22Rv1 (cell line): ENCODE measurements around the gene BICC1.

ENCODE experiments used
- H3K27ac ChIP-seq: fragments of 450-650 bp; 2 replicates; pipeline ENCODE4 v1.5.1; 2017
- ZFX ChIP-seq: fragments of 450-650 bp; IDR thresholded peaks from 2 replicates; pipeline ENCODE4 v1.6.1; 2017; ENCODE audit warnings: antibody characterized with exemption, borderline replicate concordance
- TF ChIP-seq, protein P1 (sequence below): fragments of 450-650 bp; IDR thresholded peaks from 2 replicates; pipeline ENCODE4 v1.5.1; 2017; ENCODE audit warnings: mild to moderate bottlenecking

BICC1 gene

DNA sequence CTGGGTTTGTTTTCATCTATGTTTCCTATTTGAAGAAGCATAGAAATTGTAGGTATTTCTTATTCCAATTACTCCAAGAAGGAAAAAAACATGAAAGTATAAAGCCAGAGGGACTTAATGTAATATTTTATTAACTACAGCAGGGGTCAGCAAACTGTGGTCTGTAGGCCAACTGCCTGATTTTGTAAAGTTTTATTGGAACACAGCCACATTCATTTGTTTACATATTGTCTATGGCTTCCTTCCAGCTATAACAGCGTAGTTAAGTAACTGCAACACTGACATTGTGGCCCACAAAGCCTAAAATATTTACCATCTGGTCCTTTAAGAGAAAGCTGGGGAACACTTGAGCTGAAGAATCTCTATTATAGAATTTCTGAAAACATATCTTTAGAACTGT lies 306.2 kb downstream of the BICC1 start:
- TF ChIP-seq, protein P1, sequence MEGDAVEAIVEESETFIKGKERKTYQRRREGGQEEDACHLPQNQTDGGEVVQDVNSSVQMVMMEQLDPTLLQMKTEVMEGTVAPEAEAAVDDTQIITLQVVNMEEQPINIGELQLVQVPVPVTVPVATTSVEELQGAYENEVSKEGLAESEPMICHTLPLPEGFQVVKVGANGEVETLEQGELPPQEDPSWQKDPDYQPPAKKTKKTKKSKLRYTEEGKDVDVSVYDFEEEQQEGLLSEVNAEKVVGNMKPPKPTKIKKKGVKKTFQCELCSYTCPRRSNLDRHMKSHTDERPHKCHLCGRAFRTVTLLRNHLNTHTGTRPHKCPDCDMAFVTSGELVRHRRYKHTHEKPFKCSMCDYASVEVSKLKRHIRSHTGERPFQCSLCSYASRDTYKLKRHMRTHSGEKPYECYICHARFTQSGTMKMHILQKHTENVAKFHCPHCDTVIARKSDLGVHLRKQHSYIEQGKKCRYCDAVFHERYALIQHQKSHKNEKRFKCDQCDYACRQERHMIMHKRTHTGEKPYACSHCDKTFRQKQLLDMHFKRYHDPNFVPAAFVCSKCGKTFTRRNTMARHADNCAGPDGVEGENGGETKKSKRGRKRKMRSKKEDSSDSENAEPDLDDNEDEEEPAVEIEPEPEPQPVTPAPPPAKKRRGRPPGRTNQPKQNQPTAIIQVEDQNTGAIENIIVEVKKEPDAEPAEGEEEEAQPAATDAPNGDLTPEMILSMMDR: peak; percentile 11; the same call in 1 of the 2 replicates
- TF ChIP-seq ZFX: no peak
- no peak overlapping the region for H3K27ac ChIP-seq

DNA sequence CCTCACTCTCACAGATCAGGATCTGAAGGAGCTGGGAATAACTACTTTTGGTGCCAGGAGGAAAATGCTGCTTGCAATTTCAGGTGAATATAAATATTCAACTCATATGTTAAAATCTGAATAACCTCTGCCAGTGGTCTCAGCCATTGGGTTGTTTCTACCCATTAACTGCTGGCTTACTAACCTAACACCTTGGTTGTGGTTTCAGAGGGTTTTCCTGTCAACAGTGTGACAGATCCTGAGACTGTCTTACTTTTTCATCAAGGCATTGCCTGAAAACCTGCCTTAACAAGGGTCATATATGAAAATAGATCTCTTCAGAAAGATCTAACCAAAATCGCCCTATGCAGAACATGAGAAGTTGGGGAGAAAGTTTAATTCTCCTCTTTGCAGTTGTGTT lies 307.7 kb downstream of the BICC1 start:
- no peak overlapping the region for H3K27ac ChIP-seq
- TF ChIP-seq, protein P1: no peak
- no peak for TF ChIP-seq ZFX

DNA sequence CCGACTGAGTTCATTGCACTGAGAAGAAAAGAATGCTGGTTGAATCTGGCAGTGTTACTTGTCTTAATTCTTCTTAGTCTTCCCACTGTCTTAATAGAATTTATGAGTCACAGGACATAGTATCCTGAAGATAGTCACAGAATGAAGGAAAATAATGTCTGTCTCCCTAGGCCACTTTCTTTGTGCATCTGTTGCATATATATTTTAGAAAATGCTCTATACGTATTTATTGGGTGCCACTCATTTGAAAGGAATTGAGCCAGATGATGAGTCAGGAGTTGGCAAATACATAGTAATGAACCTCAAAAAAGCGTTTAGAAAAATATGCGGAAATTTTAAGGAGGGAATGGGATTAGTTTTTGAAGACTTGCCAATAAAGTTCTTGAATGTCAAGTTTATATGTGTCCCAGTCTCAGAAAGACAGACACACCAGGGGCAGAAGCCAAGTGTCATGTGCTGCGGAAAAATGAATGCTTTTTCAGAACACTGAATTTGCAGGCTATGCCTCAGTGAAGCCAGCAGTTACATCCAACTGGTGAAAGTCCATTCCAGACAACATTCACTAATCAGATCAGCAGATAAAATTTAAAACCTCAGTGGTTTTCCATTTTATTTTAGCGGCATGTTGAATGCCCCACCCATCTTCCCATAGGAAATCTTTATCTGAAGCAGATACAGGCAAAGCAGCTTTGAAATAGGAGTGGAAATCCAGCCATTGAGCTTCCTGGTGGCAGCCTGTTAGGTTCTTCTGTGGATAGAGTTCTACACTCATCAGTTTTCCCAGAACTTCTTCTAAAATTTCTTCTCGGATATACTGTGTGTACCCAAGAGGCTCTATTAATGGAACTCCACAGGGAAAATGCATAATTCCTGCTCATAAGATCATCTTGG lies 308.4 kb downstream of the BICC1 start:
- H3K27ac ChIP-seq: no peak overlapping the region
- TF ChIP-seq, protein P1: no peak
- TF ChIP-seq ZFX: no peak

DNA sequence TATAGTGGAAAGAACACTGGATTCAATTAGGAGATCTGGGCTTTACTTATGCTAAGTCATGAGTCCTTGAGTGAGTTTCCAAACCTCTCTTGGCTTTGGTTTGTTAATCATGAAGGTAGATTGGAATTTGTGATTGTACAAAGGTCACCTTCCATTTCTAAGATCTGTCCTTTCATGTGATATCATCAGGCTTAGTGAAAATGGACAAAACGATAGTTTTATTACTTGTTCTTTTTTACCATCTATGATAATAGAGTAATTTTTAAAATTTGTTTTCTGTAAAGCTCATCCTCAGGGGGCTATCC lies 309.0 kb downstream of the BICC1 start:
- TF ChIP-seq, protein P1: no peak
- no peak for TF ChIP-seq ZFX
- H3K27ac ChIP-seq: no peak overlapping the region

DNA sequence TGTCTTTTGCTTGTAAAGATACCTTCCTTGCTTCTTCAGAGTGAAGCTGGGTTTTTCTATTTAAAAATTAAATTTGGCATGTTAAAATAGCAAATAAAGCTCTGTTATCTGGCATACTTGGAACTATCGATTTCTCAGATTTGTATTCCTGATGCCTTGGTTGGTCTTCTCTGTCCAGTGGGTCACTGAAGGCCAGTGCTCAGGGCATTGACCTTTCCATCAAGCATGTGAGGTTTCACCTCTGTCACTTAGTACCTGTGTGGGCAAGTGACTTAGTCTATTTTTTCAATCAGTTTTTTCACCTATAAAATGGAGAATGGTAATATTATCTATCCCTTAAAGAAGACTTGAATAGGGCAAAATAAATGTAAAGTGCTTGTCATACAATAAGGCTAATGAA lies 311.3 kb downstream of the BICC1 start:
- TF ChIP-seq, protein P1: no peak
- H3K27ac ChIP-seq: no peak overlapping the region

DNA sequence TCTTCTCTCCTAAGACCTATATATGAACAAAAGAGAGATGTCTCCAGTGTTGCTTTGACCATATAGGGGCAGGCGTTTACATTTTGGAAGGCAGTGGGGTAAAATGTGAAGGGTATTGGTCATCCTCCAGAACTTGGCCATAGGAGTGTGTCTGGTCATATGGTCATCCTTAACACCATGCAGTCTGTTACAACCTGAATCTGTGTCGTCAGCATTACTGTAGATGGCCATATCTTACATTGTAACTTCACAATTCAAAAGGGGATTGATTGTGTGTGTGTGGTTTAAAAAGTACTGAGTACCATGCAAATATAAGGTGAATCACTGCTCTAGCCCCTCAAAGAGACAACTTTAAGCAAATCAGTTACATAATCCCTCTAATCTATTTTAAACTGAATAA lies 311.7 kb downstream of the BICC1 start:
- TF ChIP-seq, protein P1: no peak
- no peak for TF ChIP-seq ZFX
- H3K27ac ChIP-seq: no peak overlapping the region

DNA sequence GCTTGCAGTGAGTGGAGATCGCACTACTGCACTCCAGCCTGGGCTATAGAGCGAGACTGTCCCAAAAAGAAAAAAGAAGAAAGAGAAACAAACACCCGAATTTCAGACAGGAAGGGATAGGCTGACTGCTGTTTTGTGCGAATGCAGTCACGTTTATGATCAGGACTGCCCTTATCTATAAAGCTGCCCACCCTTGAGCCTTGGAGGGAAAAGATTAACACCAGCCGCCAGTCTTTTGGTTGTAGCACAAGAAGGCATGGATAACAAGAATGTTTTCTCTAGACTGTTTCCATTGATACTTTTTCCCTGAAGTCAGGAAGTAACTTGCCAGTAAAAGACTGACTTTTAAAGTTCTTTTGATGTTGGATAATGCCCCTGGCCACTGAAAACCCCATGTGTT lies 314.0 kb downstream of the BICC1 start:
- no peak overlapping the region for H3K27ac ChIP-seq
- TF ChIP-seq, protein P1: no peak
- no peak for TF ChIP-seq ZFX
